ENCODE measurements around the gene CYTH3.

The CYTH3 gene

DNA sequence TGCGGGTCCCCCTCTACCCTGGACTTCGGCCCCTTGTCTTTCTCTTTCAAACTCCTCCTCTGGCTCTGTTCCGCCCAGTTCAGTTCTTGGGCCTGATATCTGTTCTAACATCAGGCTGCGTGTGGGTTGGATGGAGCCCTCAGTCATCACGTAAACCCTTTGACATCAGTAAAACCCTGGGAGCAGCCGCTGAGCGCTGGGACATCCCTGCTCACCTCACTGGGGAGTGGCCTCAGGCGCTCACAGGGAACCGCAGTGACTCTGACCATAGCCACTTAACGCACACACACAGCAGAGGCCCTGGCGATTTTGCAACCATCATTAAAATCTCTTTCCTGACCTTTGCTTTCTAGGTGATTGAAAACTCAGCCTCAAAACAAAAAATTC is 113.3 kb downstream of the CYTH3 start:
- TF ChIP-seq, protein P1, sequence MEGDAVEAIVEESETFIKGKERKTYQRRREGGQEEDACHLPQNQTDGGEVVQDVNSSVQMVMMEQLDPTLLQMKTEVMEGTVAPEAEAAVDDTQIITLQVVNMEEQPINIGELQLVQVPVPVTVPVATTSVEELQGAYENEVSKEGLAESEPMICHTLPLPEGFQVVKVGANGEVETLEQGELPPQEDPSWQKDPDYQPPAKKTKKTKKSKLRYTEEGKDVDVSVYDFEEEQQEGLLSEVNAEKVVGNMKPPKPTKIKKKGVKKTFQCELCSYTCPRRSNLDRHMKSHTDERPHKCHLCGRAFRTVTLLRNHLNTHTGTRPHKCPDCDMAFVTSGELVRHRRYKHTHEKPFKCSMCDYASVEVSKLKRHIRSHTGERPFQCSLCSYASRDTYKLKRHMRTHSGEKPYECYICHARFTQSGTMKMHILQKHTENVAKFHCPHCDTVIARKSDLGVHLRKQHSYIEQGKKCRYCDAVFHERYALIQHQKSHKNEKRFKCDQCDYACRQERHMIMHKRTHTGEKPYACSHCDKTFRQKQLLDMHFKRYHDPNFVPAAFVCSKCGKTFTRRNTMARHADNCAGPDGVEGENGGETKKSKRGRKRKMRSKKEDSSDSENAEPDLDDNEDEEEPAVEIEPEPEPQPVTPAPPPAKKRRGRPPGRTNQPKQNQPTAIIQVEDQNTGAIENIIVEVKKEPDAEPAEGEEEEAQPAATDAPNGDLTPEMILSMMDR (IDR thresholded peaks at IDR 0.05; ENCODE audit: low read depth, low read length): no peak
- H3K4me3 ChIP-seq (ENCODE audit: low read depth, low read length): no peak overlapping the region

DNA sequence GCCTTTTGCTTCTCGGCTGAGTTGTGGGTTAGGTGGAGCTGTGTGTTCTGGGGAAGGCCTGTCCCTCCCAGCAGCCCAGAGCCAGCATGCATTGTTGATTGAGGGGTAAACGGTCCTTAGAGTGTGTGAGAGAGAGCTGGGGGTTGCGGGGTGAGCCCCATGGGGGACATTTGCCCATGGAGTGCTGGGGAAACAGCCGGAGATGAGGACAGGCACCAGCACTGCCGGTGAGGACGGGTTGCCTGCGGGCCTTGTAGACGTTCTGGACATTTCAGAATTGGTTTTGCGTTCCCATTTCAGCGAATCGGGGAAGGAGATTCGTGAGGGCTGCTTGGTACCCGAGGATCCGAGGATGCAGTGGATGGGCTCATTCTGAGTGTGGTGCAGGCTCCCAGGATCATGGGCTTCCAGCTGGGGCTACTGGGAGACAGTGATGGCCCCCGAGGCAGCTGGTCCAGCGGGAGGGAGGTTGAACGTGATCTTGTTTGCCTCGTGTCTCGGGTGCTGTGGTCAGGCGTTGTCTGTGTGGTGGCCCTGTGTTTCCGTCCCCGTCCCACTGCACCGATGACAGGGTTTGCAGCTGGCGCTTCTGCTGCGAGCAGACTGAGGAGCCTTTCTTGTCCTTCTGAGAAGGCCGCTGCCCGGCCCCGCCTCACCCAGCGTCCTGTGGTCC is 113.9 kb downstream of the CYTH3 start:
- TF ChIP-seq, protein P1 (IDR thresholded peaks at IDR 0.05; ENCODE audit: low read depth, low read length): no peak
- H3K4me3 ChIP-seq (ENCODE audit: low read depth, low read length): no peak overlapping the region

GRCh38 chr7:6157685-6158423 is 114.6 kb downstream of the CYTH3 start:
- TF ChIP-seq, protein P1 (IDR thresholded peaks at IDR 0.05; ENCODE audit: low read depth, low read length): no peak
- H3K4me3 ChIP-seq (ENCODE audit: low read depth, low read length): no peak overlapping the region

GRCh38 chr7:6156734-6157133 is 115.7 kb downstream of the CYTH3 start:
- H3K4me3 ChIP-seq (ENCODE audit: low read depth, low read length): no peak overlapping the region
- TF ChIP-seq, protein P1 (IDR thresholded peaks at IDR 0.05; ENCODE audit: low read depth, low read length): no peak

- no peak overlapping the region for H3K4me3 ChIP-seq (ENCODE audit: low read depth, low read length)
- TF ChIP-seq, protein P1 (IDR thresholded peaks at IDR 0.05; ENCODE audit: low read depth, low read length): no peak
Observed at GRCh38 chr7:6155596-6155995, 116.8 kb downstream of the CYTH3 start.

GRCh38 chr7:6154542-6155404 is 117.7 kb downstream of the CYTH3 start:
- no peak overlapping the region for H3K4me3 ChIP-seq (ENCODE audit: low read depth, low read length)
- TF ChIP-seq, protein P1 (IDR thresholded peaks at IDR 0.05; ENCODE audit: low read depth, low read length): no peak

All from WI38 (cell line).